A549 (cell line): Measurements from ENCODE around the gene PDE3B. TPM values are rescaled to one million over a fixed set of nuclear protein-coding genes. Genes with fewer than 3 reads are reported as not detected.

Experiments used
- ATAC-seq, 2 experiments: fragments of 200-7000 bp in 1 of 2; fragments of >200 bp in 1 of 2; cut with Nextera tagmentation in 1 of 2; cut with Tn5 transposase in 1 of 2; 3 replicates each; pipeline versions ENCODE4 v1.8.0 to v1.9.1; 2018 to 2020; ENCODE audit warnings: mild to moderate bottlenecking in 1 of 2, moderate library complexity in 1 of 2
- CTCF ChIA-PET: fragments of 300-600 bp; sonication (Branson Sonifier 250); formaldehyde crosslinking; extraction: SDS; loops from one replicate; lab custom pipeline; 2021; ENCODE audit warnings: antibody characterized with exemption, inconsistent platforms; lab: Yijun Ruan, JAX
- POLR2A ChIA-PET: fragments of 350-600 bp; formaldehyde crosslinking; extraction: SDS; loops from one replicate; lab custom pipeline; 2021; ENCODE audit warnings: antibody characterized with exemption, inconsistent platforms; lab: Yijun Ruan, JAX
- DNase-seq, 2 experiments: peaks; one replicate each; pipeline versions ENCODE4 v3.0.0 to v3.0.0-alpha.2; 2011 to 2016; ENCODE audit warnings: low read depth in 1 of 2, low spot score in 1 of 2
- FAIRE-seq: peaks from 2 replicates; lab custom pipeline; 2011; peaks lifted over from hg19 to GRCh38; lab: Jason Lieb, UNC
- H3K27ac ChIP-seq, 2 experiments: fragments of >200 bp; sonication (Bioruptor Twin); formaldehyde crosslinking; 3 replicates each; pipeline ENCODE4 v1.5.1; 2016 to 2017
- H3K4me1 ChIP-seq: fragments of >200 bp; sonication (Bioruptor Twin); formaldehyde crosslinking; 3 replicates; pipeline ENCODE4 v1.6.1; 2016
- H3K4me2 ChIP-seq: fragments of >200 bp; sonication (Bioruptor Twin); formaldehyde crosslinking; 3 replicates; pipeline ENCODE4 v1.6.1; 2016
- H3K4me3 ChIP-seq: fragments of >200 bp; sonication (Bioruptor Twin); formaldehyde crosslinking; 3 replicates; pipeline ENCODE4 v1.5.1; 2016
- H3K9me3 ChIP-seq: fragments of >200 bp; sonication (Bioruptor Twin); formaldehyde crosslinking; 3 replicates; pipeline ENCODE4 v1.6.1; 2016
- CBX2 ChIP-seq: fragments of 200-600 bp; sonication (generic); IDR thresholded peaks from 2 replicates; pipeline ENCODE4 v1.6.1; 2016; ENCODE audit warnings: low read depth, mild to moderate bottlenecking, borderline replicate concordance
- E2F6 ChIP-seq: IDR thresholded peaks from 2 replicates; pipeline ENCODE4 v1.6.1; 2012; ENCODE audit warnings: low read depth, borderline replicate concordance
- ELK1 ChIP-seq: fragments of 150-350 bp; IDR thresholded peaks from 2 replicates; pipeline ENCODE4 v1.6.1; 2014; ENCODE audit warnings: low read depth, mild to moderate bottlenecking, low read length
- FOSB ChIP-seq: fragments of 250-450 bp; sonication (Bioruptor Pico); IDR thresholded peaks from 2 replicates; pipeline ENCODE4 v1.5.0; 2020; ENCODE audit warnings: mild to moderate bottlenecking, moderate library complexity
- GATA3 ChIP-seq: IDR thresholded peaks from 2 replicates; pipeline ENCODE4 v1.6.1; 2012; ENCODE audit warnings: borderline replicate concordance
- HES2 ChIP-seq: fragments of >200 bp; sonication (Bioruptor Twin); formaldehyde crosslinking; IDR thresholded peaks from 2 replicates; pipeline ENCODE4 v1.6.1; 2016
- HEYL ChIP-seq: fragments of 250-450 bp; sonication (Bioruptor Pico); IDR thresholded peaks from 2 replicates; pipeline ENCODE4 v1.8.0; 2021; ENCODE audit warnings: mild to moderate bottlenecking, moderate library complexity
- MAX ChIP-seq: IDR thresholded peaks from 2 replicates; pipeline ENCODE4 v1.6.1; 2012
- PHF8 ChIP-seq: fragments of 200-600 bp; sonication (generic); IDR thresholded peaks from 2 replicates; pipeline ENCODE4 v1.6.1; 2016; ENCODE audit warnings: low read depth, mild to moderate bottlenecking, antibody characterized with exemption, moderate library complexity, borderline replicate concordance
- POLR2A ChIP-seq: IDR thresholded peaks from 2 replicates; pipeline ENCODE4 v1.6.1; 2012; ENCODE audit warnings: mild to moderate bottlenecking, low read length
- ZC3H11A ChIP-seq: fragments of 450-650 bp; IDR thresholded peaks from 2 replicates; pipeline ENCODE4 v1.6.1; 2014; ENCODE audit warnings: antibody characterized with exemption, mild to moderate bottlenecking
- ZFP36 ChIP-seq: fragments of 450-650 bp; IDR thresholded peaks from 2 replicates; pipeline ENCODE4 v1.6.1; 2014; ENCODE audit warnings: borderline replicate concordance; ENCODE audit not compliant: partially characterized antibody
- WGBS: methylation state at CpG from one replicate; pipeline ENCODE4 v1.1.6; 2017; ENCODE audit errors: missing lambda C conversion rate; 5-methylcytosine and 5-hydroxymethylcytosine counted together
- polyA plus RNA-seq, 4 experiments: library from polyadenylated mRNA; depleted of rRNA in 3 of 4; stranded (reverse); fragments of >200 nt; fragmentation: RNase III in 1 of 4; extraction: RNeasy Plus Mini Kit Qiagen cat#74134 plus additional on column Dnase treatment in 1 of 4; gene quantifications; 2 replicates in 3 of 4; 3 replicates in 1 of 4; pipeline ENCODE4 v1.2.3, GENCODE V29; 2011 to 2017

Gene PDE3B
- polyA plus RNA-seq, 2 of the 4 experiments (the other 2 are of a cell fraction): 2.4 to 2.9 TPM

GRCh38 chr11:14638561-14638960 is 5.0 kb upstream of the PDE3B start (continued):
- TF ChIP-seq CBX2: no peak
- TF ChIP-seq GATA3: no peak

- WGBS: 94% methylated on average over 4 of the region's 4 CpGs
- POLR2A ChIA-PET: no interaction called here
- FAIRE-seq (no peak), ATAC-seq (no peak), DNase-seq (no peak)
- Histone ChIP-seq H3K27ac (no peak overlapping the region), H3K4me3 (no peak overlapping the region), H3K9me3 (no peaks in the 10 kb centered on the region), H3K4me2 (no peak overlapping the region), H3K4me1 (0 out of 3 replicates have a peak, but pooled peaks cover 18% of the 10 kb centered on the region)
- CTCF ChIA-PET: no interaction called here
- no peak for TF ChIP-seq ZFP36
Measured at GRCh38 chr11:14641801-14642200, 1.8 kb upstream of the PDE3B start.

- WGBS: 92% methylated on average over 5 of the region's 5 CpGs
- ChIA-PET POLR2A (interaction anchor here (2.2 kb wide), 1 partner anchor 249 kb away, joined by 9 read pairs; the partner anchor contains the start of gene CYP2R1), CTCF (no interaction called here)
- no peak for ATAC-seq
- Histone ChIP-seq H3K4me3 (no peak overlapping the region; the same call in 2 of the 3 replicates), H3K27ac (no peak overlapping the region; a peak in 1 of 6 replicates), H3K4me2 (peak overlapping the region; percentile 87), H3K4me1 (0 out of 3 replicates have a peak, but pooled peaks cover 18% of the 10 kb centered on the region), H3K9me3 (no peaks in the 10 kb centered on the region)
- no peak for FAIRE-seq
- DNase-seq: no peak
- TF ChIP-seq ELK1 (no peak), ZC3H11A (0 out of 2 replicates have a peak, but pooled peaks have one; percentile 2)
Measured at GRCh38 chr11:14642453-14642852, 1.2 kb upstream of the PDE3B start.

GRCh38 chr11:14642873-14643696 is 519 bp upstream of the PDE3B start:
- ChIA-PET CTCF (interaction anchor here (1.2 to 1.4 kb wide), 3 partner anchors 11 to 123 kb away, joined by 3 read pairs; partner anchors contain the start of gene PSMA1), POLR2A (interaction anchor here (0.6 to 2.2 kb wide), 3 partner anchors 249 to 1413 kb away, joined by 3 to 9 read pairs (median 4); partner anchors contain the start of gene CYP2R1)
- no peaks in the 10 kb centered on the region for H3K9me3 ChIP-seq
- peak in 1 of 2 experiments; percentile 2; a peak in 1 of 6 replicates for ATAC-seq
- TF ChIP-seq ELK1: no peak
- TF ChIP-seq HES2: no peak
- no peak for TF ChIP-seq FOSB (CRISPR knock-in tag)
- TF ChIP-seq MAX: peak; percentile 25; the same call in 1 of the 2 replicates
- TF ChIP-seq POLR2A: peak; percentile 47; the same call in 1 of the 2 replicates
- TF ChIP-seq HEYL (CRISPR knock-in tag): no peak
- TF ChIP-seq E2F6: peak; percentile 60; the same call in 1 of the 2 replicates
- no peak for TF ChIP-seq PHF8
- TF ChIP-seq ZFP36: no peak
- no peak for FAIRE-seq
- H3K4me3 ChIP-seq: peak overlapping the region; percentile 63
- 0 out of 3 replicates have a peak, but pooled peaks cover 18% of the 10 kb centered on the region for H3K4me1 ChIP-seq
- peak in 1 of 2 experiments; percentile 15 for DNase-seq
- H3K4me2 ChIP-seq: peak overlapping the region; percentile 87
- 81% methylated on average over 16 of the region's 52 CpGs for WGBS
- H3K27ac ChIP-seq: peak overlapping the region; percentile 79 to 89
